Activated CD8-positive, alpha-beta T cell treated with anti-CD3 and anti-CD28 coated beads, Interleukin-2, amount 10 ng/mL, durations not matched to agents 7 days and 5 days (primary cell): ENCODE results near the gene JAK3. TPM values are rescaled to one million over a fixed set of nuclear protein-coding genes. Genes with fewer than 3 reads are reported as not detected.
"Not testable (repeated sequence)": the region's sequence is repeated elsewhere in the genome, so short reads cannot be mapped to it uniquely, and the experiment has no call there.

ENCODE experiments used
- ATAC-seq: fragments of 150-1000 bp; cut with Tn5 transposase; one replicate; pipeline ENCODE4 v1.10.0; 2021; ENCODE audit warnings: moderate library complexity
- CTCF ChIA-PET: fragments of 350-600 bp; sonication (Branson Sonifier 250); formaldehyde crosslinking; loops from one replicate; lab custom pipeline; 2021; ENCODE audit warnings: antibody characterized with exemption; lab: Charles Lee
- POLR2A ChIA-PET: fragments of 350-600 bp; sonication (Branson Sonifier 250); formaldehyde crosslinking; loops from one replicate; lab custom pipeline; 2021; ENCODE audit warnings: antibody characterized with exemption; lab: Charles Lee
- DNase-seq: peaks from one replicate; pipeline ENCODE4 v3.0.0-alpha.2; 2020
- H3K27ac Mint-ChIP-seq: one replicate; pipeline ENCODE4 v1.8.0; 2021; ENCODE audit warnings: mild to moderate bottlenecking, mixed read lengths
- H3K27me3 Mint-ChIP-seq: one replicate; pipeline ENCODE4 v1.8.0; 2021; ENCODE audit warnings: low read depth, mixed read lengths
- H3K36me3 Mint-ChIP-seq: one replicate; pipeline ENCODE4 v1.8.0; 2021; ENCODE audit warnings: low read depth, mixed read lengths
- H3K4me1 Mint-ChIP-seq: one replicate; pipeline ENCODE4 v1.8.0; 2021; ENCODE audit warnings: low read depth, mixed read lengths
- H3K4me3 Mint-ChIP-seq: one replicate; pipeline ENCODE4 v1.8.0; 2021; ENCODE audit warnings: mild to moderate bottlenecking, mixed read lengths
- H3K9me3 Mint-ChIP-seq: one replicate; pipeline ENCODE4 v1.8.0; 2022; ENCODE audit warnings: mixed read lengths; ENCODE audit not compliant: insufficient read depth
- total RNA-seq, 2 experiments: library from RNA; stranded (reverse); gene quantifications; one replicate each; pipeline ENCODE4 v1.2.3, GENCODE V29; 2021

JAK3 gene
- total RNA-seq, result 100 to 1,000 TPM; 125 to 127 TPM

DNA sequence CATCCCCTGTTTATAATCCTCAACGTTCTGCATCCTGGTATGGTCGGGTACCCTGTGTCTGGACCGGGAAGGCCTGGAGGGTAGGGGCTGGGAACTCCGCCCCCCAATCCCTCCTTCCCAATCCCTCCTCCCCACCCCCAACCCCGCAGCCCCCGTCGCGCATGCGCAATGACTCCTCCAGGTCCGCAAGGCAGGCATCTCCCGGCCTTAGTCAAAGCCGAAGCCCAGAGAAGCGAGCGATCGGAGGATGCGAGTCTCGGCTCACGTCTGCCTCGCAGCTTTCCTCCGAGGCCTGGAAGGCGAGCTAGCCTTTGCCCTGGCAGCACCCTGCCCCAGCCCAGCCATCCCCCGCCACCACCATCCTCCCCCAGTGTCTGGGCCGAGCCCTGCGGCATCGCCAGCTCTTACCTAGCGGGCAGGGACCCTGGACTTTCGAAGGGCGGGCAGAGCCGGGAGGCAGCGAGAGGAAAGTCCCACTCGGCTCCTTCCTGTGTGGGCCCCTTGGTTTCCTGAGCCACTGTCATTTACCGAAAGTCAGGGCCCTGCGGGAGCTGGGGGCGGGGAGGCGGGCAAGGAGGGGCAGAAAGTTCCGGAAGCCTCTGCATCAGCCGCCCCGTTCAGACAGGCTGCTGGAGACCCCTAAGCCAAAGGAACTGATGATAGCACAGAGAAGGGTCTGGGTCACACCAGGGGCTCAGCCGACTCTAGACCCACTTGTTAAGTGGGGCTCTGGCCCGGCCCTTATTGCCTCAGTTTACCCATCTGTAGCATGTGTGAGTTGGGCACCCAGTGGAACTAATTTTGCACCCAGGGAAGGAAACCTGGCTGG is at the start of gene JAK3:
TSS of gene JAK3 (minus strand) at position 445 of the 829 bp plus-strand sequence. CDS start 3,565 bp downstream, outside the sequence.
- Mint-ChIP-seq H3K4me1 (peaks cover 75% of the 10 kb centered on the region), H3K27me3 (no peaks in the 10 kb centered on the region), H3K4me3 (peak within 1 kb of the TSS; percentile 91), H3K9me3 (no peaks in the 10 kb centered on the region), H3K36me3 (peaks cover 34% of the 10 kb centered on the region), H3K27ac (peak within 1 kb of the TSS; percentile 96)
- ChIA-PET CTCF (interaction anchor here (1.2 to 2.3 kb wide), 5 partner anchors 8 to 352 kb away, joined by 3 to 17 read pairs (median 6); partner anchors contain the start of genes CCDC124 and RPL18A), POLR2A (interaction anchor here (0.5 to 4.4 kb wide), 16 partner anchors 8 to 1187 kb away, joined by 3 to 34 read pairs (median 4); partner anchors contain the start of genes BST2, CCDC124, FCHO1 and RPL18A)
- DNase-seq, result peak; percentile 90
- peak; percentile 80 for ATAC-seq

DNA sequence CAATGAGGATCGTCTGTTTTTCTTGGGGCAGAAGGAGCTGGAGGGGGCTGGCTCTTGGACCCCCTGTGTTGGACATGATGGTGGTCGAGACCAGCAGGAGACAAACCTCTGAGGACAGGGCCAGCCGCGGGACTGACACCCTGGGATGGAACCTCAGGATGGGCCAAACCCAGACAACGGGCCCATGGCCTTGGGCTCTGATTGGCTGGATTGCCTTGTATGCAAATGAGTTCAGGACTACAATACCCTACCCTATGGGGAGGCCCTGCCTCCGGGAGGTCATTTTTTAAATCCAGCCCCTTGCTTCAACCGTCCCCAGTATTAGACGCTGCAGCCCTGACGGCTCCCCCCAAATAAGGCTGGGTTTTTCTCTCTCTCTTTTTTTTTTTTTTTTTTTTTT is 46.0 kb upstream of the JAK3 start:
- no peak overlapping the region for H3K27ac Mint-ChIP-seq
- no peak for ATAC-seq

DNA sequence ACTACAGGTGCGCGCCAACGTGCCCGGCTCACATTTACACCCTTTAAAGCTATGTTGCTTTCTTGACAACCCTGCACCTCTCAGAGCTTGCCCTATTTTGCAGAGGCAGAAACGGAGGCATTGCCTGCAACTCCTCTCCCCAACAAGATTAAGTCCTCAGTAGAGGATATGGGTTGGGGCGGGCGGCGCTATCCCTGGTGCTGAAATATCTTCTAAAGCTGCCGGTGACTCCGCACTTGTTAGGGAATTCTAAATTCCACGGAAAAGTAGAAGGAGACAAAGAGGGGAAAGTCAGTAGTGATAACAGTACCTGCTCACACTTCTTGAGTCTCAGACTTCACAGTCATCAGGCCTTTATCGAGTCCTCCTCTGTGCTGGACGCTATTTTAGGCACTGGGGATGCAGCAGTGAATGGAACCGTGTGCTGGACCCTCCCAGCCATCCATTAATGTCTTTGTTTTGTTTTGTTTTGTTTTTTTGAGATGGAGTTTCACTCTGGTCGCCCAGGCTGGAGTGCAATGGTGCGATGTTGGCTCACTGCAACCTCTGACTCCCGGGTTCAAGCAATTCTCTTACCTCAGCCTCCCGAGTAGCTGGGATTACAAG is 41.9 kb upstream of the JAK3 start:
- ATAC-seq (peak; percentile 57), DNase-seq (peak; percentile 44)
- Mint-ChIP-seq H3K9me3 (no peaks in the 10 kb centered on the region), H3K4me1 (no peaks in the 10 kb centered on the region), H3K36me3 (no peaks in the 10 kb centered on the region), H3K27ac (no peak overlapping the region), H3K27me3 (no peaks in the 10 kb centered on the region), H3K4me3 (no peak overlapping the region)
- CTCF ChIA-PET, result no interaction called here
- POLR2A ChIA-PET, result no interaction called here

More for the DNA sequence above, 46.0 kb upstream of the JAK3 start:
- Mint-ChIP-seq H3K27me3 (no peaks in the 10 kb centered on the region), H3K4me1 (no peaks in the 10 kb centered on the region), H3K9me3 (no peaks in the 10 kb centered on the region), H3K4me3 (no peak overlapping the region), H3K36me3 (no peaks in the 10 kb centered on the region)
- CTCF ChIA-PET, result no interaction called here
- no peak for DNase-seq
- POLR2A ChIA-PET, result no interaction called here

DNA sequence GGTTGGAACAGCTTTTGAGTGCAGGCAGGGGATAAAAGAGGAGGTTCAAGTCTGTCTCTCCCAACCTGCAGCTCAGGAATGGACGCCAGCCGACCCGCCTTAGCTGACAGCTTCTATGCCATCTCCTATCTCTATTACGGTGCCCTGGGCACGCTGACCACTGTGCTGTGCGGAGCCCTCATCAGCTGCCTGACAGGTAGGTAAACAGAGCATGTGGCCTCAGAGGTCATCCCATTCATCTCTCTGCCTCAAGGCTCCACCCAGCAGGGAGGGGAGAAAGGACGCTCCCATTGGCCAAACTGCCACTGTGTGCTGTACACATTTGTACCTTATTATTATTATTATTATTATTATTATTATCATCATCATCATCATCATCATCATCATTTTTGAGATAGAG is 40.5 kb upstream of the JAK3 start:
- H3K4me1 Mint-ChIP-seq, result no peaks in the 10 kb centered on the region
- DNase-seq, result no peak
- no peak overlapping the region for H3K27ac Mint-ChIP-seq
- no peaks in the 10 kb centered on the region for H3K9me3 Mint-ChIP-seq
- H3K4me3 Mint-ChIP-seq, result no peak overlapping the region
- H3K36me3 Mint-ChIP-seq, result no peaks in the 10 kb centered on the region
- ChIA-PET POLR2A (no interaction called here), CTCF (no interaction called here)
- no peak for ATAC-seq
- no peaks in the 10 kb centered on the region for H3K27me3 Mint-ChIP-seq

DNA sequence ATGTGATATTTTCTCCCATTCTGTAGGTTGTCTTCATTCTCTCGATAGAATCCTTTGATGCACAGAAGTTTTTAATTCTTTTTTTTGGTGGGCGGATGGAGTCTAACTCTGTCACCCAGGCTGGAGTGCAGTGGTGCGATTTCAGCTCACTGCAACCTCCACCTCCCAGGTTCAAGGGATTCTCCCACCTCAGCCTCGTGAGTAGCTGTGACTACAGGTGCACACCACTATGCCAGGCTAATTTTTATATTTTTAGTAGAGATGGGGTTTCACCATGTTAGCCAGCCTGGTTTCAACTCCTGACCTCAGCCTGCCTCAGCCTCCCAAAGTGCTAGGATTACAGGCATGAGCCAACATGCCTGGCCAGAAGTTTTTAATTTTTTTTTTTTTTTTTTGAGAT is 39.4 kb upstream of the JAK3 start:
- H3K9me3 Mint-ChIP-seq, POLR2A ChIA-PET, ATAC-seq, DNase-seq, H3K27me3 Mint-ChIP-seq, CTCF ChIA-PET, H3K4me3 Mint-ChIP-seq, H3K27ac Mint-ChIP-seq, H3K36me3 Mint-ChIP-seq, H3K4me1 Mint-ChIP-seq: not testable (repeated sequence)

DNA sequence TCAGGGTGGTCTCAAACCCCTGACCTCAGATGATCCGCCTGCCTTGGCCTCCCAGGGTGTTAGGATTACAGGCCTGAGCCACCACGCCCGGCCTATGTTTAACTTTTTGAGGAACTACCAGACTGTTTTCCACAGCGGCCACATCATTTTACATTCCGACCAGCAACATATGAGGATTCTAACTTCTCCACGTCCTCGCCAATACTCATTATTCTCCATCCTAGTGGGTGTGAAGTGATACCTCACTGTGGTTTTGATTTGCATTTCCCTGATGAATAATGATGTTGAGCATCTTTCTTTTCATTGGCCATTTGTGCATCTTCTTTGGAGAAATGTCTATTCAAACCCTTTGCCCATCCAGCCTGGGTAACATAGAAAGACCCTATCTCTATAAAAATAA is 38.7 kb upstream of the JAK3 start:
- no peak overlapping the region for H3K27ac Mint-ChIP-seq
- CTCF ChIA-PET, result no interaction called here

DNA sequence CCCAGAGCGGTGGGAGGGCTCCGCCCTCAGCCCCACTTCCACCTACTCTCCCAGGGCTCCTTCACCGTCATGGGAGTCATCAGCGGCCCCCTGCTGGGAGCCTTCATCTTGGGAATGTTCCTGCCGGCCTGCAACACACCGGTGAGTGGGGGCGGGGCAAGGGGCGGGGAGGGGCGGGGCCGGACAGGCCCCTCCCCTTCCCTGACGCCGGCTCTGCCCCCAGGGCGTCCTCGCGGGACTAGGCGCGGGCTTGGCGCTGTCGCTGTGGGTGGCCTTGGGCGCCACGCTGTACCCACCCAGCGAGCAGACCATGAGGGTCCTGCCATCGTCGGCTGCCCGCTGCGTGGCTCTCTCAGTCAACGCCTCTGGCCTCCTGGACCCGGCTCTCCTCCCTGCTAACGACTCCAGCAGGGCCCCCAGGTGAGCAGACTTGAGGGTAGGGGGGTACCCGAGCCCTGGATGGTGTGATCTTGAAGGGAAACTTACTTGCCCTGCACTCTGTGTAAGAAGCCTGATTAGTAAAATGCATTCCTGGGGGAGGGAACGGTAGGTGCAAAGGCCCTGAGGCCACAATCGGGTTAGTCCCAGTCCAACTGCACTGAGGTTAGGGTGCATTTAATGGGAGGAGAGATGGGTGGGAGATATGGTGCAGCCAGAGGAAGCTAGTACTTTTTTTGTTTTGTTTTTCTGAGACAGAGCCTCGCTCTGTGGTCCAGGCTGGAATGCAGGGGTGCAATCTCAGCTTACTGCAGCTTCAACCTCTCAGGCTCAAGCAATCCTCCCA is 36.0 kb upstream of the JAK3 start:
- Mint-ChIP-seq H3K9me3 (no peaks in the 10 kb centered on the region), H3K4me3 (no peak overlapping the region), H3K27me3 (no peaks in the 10 kb centered on the region), H3K27ac (no peak overlapping the region), H3K4me1 (no peaks in the 10 kb centered on the region), H3K36me3 (no peaks in the 10 kb centered on the region)
- no peak for ATAC-seq
- no peak for DNase-seq
- ChIA-PET POLR2A (no interaction called here), CTCF (interaction anchor here (2.2 kb wide), 1 partner anchor 54 kb away, joined by 4 read pairs; no protein-coding TSS in a partner anchor)

More for the DNA sequence above, 38.7 kb upstream of the JAK3 start:
- Mint-ChIP-seq H3K4me3 (no peak overlapping the region), H3K9me3 (no peaks in the 10 kb centered on the region), H3K4me1 (no peaks in the 10 kb centered on the region), H3K36me3 (no peaks in the 10 kb centered on the region), H3K27me3 (no peaks in the 10 kb centered on the region)
- ATAC-seq (no peak), DNase-seq (no peak)
- POLR2A ChIA-PET, result no interaction called here

DNA sequence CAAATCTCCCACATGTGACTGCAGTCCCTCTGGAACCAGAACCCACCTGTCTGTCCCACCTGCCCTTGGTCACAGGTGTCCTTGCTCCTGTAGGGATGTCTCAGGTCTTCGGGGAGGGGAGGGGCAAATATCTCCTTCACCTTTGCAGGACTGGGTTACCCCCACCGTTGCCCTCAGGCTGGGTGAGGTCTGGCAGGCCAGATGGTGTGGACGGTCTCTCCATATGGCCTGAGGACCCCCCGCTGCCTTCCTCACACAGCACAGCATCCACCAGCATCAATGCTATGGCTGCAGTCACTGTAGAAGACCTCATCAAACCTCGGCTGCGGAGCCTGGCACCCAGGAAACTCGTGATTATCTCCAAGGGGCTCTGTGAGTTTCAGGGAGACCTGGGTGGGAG is 33.9 kb upstream of the JAK3 start:
- DNase-seq (no peak), ATAC-seq (no peak)
- CTCF ChIA-PET, result no interaction called here
- no peaks in the 10 kb centered on the region for H3K36me3 Mint-ChIP-seq
- no peaks in the 10 kb centered on the region for H3K27me3 Mint-ChIP-seq
- no peak overlapping the region for H3K27ac Mint-ChIP-seq
- H3K4me3 Mint-ChIP-seq, result no peak overlapping the region
- no peaks in the 10 kb centered on the region for H3K4me1 Mint-ChIP-seq
- POLR2A ChIA-PET, result no interaction called here
- H3K9me3 Mint-ChIP-seq, result no peaks in the 10 kb centered on the region

DNA sequence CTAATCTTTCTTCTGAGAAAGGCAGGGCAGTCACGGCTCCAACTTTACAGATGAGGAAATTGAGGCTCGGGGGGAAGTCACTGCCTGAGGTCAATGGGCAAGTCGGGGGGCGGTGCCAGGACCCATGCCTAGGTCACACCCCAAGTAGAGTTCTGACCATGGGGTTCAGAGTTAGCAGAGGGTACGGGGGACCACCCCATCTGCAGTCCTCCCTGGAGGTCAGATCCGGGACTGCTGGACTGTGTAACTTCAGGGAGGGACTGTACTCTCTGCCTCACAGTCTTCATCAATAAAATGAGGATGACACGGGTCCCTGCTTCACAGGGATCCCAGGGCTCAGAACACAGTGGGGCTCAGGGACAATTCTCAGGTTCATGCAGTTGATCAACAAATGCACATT is 31.7 kb upstream of the JAK3 start:
- Mint-ChIP-seq H3K36me3 (no peaks in the 10 kb centered on the region), H3K27me3 (no peaks in the 10 kb centered on the region), H3K27ac (no peak overlapping the region), H3K9me3 (no peaks in the 10 kb centered on the region), H3K4me3 (no peak overlapping the region), H3K4me1 (peaks cover 5% of the 10 kb centered on the region)
- ChIA-PET CTCF (interaction anchor here (1.5 kb wide), 1 partner anchor 20 kb away, joined by 3 read pairs; the partner anchor contains the start of gene RPL18A), POLR2A (no interaction called here)
- DNase-seq, result no peak
- no peak for ATAC-seq

DNA sequence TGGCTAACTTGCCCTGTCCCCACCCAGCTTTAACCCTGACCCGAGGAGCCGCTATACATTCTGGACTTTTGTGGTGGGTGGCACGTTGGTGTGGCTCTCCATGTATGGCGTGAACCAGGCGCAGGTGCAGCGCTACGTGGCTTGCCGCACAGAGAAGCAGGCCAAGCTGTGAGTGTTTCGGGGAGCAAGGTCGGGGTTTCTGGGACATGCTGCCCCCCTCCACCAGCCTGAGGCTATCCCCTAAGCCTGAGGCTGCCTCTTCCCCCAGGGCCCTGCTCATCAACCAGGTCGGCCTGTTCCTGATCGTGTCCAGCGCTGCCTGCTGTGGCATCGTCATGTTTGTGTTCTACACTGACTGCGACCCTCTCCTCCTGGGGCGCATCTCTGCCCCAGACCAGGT is 29.9 kb upstream of the JAK3 start:
- no peaks in the 10 kb centered on the region for H3K36me3 Mint-ChIP-seq
- no peak overlapping the region for H3K4me3 Mint-ChIP-seq
- ChIA-PET CTCF (no interaction called here), POLR2A (no interaction called here)
- peaks cover 19% of the 10 kb centered on the region for H3K4me1 Mint-ChIP-seq
- no peaks in the 10 kb centered on the region for H3K9me3 Mint-ChIP-seq
- DNase-seq (no peak), ATAC-seq (no peak)
- no peaks in the 10 kb centered on the region for H3K27me3 Mint-ChIP-seq
- peak overlapping the region; percentile 25 for H3K27ac Mint-ChIP-seq

DNA sequence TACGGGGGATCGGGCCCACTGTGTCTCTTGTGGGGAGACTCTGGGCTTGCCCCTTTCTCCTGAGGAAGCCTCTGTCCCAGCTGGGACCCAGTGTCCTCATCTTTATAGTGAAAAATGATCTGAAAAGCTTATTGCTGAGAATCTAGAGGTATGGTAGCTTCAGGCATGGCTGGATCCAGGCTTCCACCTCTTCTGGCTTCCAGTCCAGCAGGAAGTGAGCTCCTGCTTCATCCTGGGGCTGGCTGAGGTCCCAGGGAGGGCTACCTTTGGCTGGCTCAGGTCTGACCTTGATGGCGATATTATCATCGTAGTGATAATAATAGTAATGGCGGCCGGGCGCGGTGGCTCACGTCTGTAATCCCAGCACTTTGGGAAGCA is 27.0 kb upstream of the JAK3 start:
- Mint-ChIP-seq H3K9me3 (no peaks in the 10 kb centered on the region), H3K27me3 (no peaks in the 10 kb centered on the region), H3K4me3 (peak overlapping the region; percentile 46), H3K27ac (no peak overlapping the region), H3K36me3 (peaks cover 4% of the 10 kb centered on the region), H3K4me1 (peaks cover 34% of the 10 kb centered on the region)
- ATAC-seq, result no peak
- DNase-seq, result no peak
- CTCF ChIA-PET, result interaction anchor here (0.5 to 1.0 kb wide), 3 partner anchors 15 to 814 kb away, joined by 3 read pairs; partner anchors contain the start of genes CCDC124 and RPL18A
- POLR2A ChIA-PET, result no interaction called here
